HUES48 (cell line): ENCODE results near the gene PGF.

Source experiments
- H3K27ac ChIP-seq: one replicate; pipeline ENCODE4 v1.7.0; 2013; ENCODE audit warnings: low read depth, low read length, inconsistent platforms
- H3K27me3 ChIP-seq: 2 replicates; pipeline ENCODE4 v1.6.1; 2013; ENCODE audit warnings: mild to moderate bottlenecking, low read length; ENCODE audit not compliant: control insufficient read depth, insufficient read depth
- H3K36me3 ChIP-seq: 2 replicates; pipeline ENCODE4 v1.6.1; 2013; ENCODE audit warnings: low read length; ENCODE audit not compliant: control insufficient read depth, insufficient read depth
- H3K4me1 ChIP-seq: 2 replicates; pipeline ENCODE4 v1.6.1; 2013; ENCODE audit warnings: mild to moderate bottlenecking, low read length; ENCODE audit not compliant: control insufficient read depth, insufficient read depth
- H3K4me3 ChIP-seq: 2 replicates; pipeline ENCODE4 v1.5.1; 2013; ENCODE audit warnings: mild to moderate bottlenecking, low read depth, low read length
- H3K9ac ChIP-seq: 2 replicates; pipeline ENCODE4 v1.6.1; 2013; ENCODE audit warnings: mild to moderate bottlenecking, low read depth, low read length, moderate library complexity
- H3K9me3 ChIP-seq: 2 replicates; pipeline ENCODE4 v1.6.1; 2013; ENCODE audit warnings: low read length; ENCODE audit not compliant: control insufficient read depth, insufficient read depth

PGF gene

GRCh38 chr14:74927225-74927624 is 28.2 kb downstream of the PGF start:
- Histone ChIP-seq H3K9ac (no peak overlapping the region), H3K36me3 (no peaks in the 10 kb centered on the region), H3K27ac (no peak overlapping the region), H3K4me1 (no peaks in the 10 kb centered on the region), H3K9me3 (no peaks in the 10 kb centered on the region), H3K27me3 (no peaks in the 10 kb centered on the region), H3K4me3 (no peak overlapping the region)

GRCh38 chr14:74924061-74924460 is 31.3 kb downstream of the PGF start:
- Histone ChIP-seq H3K9ac (no peak overlapping the region), H3K4me3 (no peak overlapping the region), H3K4me1 (no peaks in the 10 kb centered on the region), H3K27me3 (no peaks in the 10 kb centered on the region), H3K27ac (no peak overlapping the region), H3K36me3 (peaks cover 3% of the 10 kb centered on the region), H3K9me3 (no peaks in the 10 kb centered on the region)

GRCh38 chr14:74922752-74923401 is 32.5 kb downstream of the PGF start, which contains the start of gene RPS6KL1:
Gene RPS6KL1 (minus strand): TSS chr14:74923260. CDS start chr14:74921541, 1,719 bp downstream.
- H3K27ac ChIP-seq = peak within 1 kb of the TSS; percentile 40

GRCh38 chr14:74921987-74922751 is 33.2 kb downstream of the PGF start:
- no peaks in the 10 kb centered on the region for H3K4me1 ChIP-seq
- H3K4me3 ChIP-seq = peak overlapping the region; percentile 86
- peak overlapping the region; percentile 78 for H3K9ac ChIP-seq
- peaks cover 4% of the 10 kb centered on the region for H3K36me3 ChIP-seq
- no peaks in the 10 kb centered on the region for H3K27me3 ChIP-seq
- no peak overlapping the region for H3K27ac ChIP-seq
- H3K9me3 ChIP-seq = no peaks in the 10 kb centered on the region

More at GRCh38 chr14:74922752-74923401, 32.5 kb downstream of the PGF start, which contains the start of gene RPS6KL1:
- H3K4me3 ChIP-seq = peak within 1 kb of the TSS; percentile 86
- H3K4me1 ChIP-seq = no peaks in the 10 kb centered on the region
- no peaks in the 10 kb centered on the region for H3K9me3 ChIP-seq
- peaks cover 4% of the 10 kb centered on the region for H3K36me3 ChIP-seq
- H3K9ac ChIP-seq = peak within 1 kb of the TSS; percentile 78
- no peaks in the 10 kb centered on the region for H3K27me3 ChIP-seq

- Histone ChIP-seq H3K27me3 (no peaks in the 10 kb centered on the region), H3K9me3 (no peaks in the 10 kb centered on the region), H3K36me3 (peaks cover 4% of the 10 kb centered on the region), H3K9ac (no peak overlapping the region), H3K4me1 (no peaks in the 10 kb centered on the region), H3K27ac (no peak overlapping the region), H3K4me3 (no peak overlapping the region)
Observed at GRCh38 chr14:74921053-74921620, 34.3 kb downstream of the PGF start.

- Histone ChIP-seq H3K27ac (no peak overlapping the region), H3K9ac (no peak overlapping the region), H3K9me3 (no peaks in the 10 kb centered on the region), H3K36me3 (peaks cover 4% of the 10 kb centered on the region), H3K4me1 (no peaks in the 10 kb centered on the region), H3K27me3 (no peaks in the 10 kb centered on the region), H3K4me3 (no peak overlapping the region)
Observed at GRCh38 chr14:74920281-74920680, 35.1 kb downstream of the PGF start.

GRCh38 chr14:74919421-74920165 is 35.8 kb downstream of the PGF start:
- Histone ChIP-seq H3K4me3 (no peak overlapping the region), H3K27me3 (no peaks in the 10 kb centered on the region), H3K9ac (no peak overlapping the region), H3K4me1 (no peaks in the 10 kb centered on the region), H3K36me3 (peaks cover 4% of the 10 kb centered on the region), H3K9me3 (no peaks in the 10 kb centered on the region), H3K27ac (no peak overlapping the region)

GRCh38 chr14:74918380-74918779 is 37.0 kb downstream of the PGF start:
- H3K27ac ChIP-seq = no peak overlapping the region
- peaks cover 4% of the 10 kb centered on the region for H3K36me3 ChIP-seq
- H3K9ac ChIP-seq = no peak overlapping the region
- H3K4me1 ChIP-seq = no peaks in the 10 kb centered on the region
- H3K9me3 ChIP-seq = no peaks in the 10 kb centered on the region
- H3K4me3 ChIP-seq = no peak overlapping the region
- H3K27me3 ChIP-seq = no peaks in the 10 kb centered on the region

GRCh38 chr14:74917646-74918081 is 37.7 kb downstream of the PGF start:
- Histone ChIP-seq H3K9me3 (no peaks in the 10 kb centered on the region), H3K27ac (no peak overlapping the region), H3K27me3 (no peaks in the 10 kb centered on the region), H3K36me3 (peaks cover 4% of the 10 kb centered on the region), H3K9ac (no peak overlapping the region), H3K4me1 (no peaks in the 10 kb centered on the region), H3K4me3 (no peak overlapping the region)

- Histone ChIP-seq H3K27ac (no peak overlapping the region), H3K36me3 (peaks cover 4% of the 10 kb centered on the region), H3K9me3 (no peaks in the 10 kb centered on the region), H3K4me3 (no peak overlapping the region), H3K9ac (no peak overlapping the region), H3K4me1 (no peaks in the 10 kb centered on the region), H3K27me3 (no peaks in the 10 kb centered on the region)
Observed at GRCh38 chr14:74917178-74917543, 38.2 kb downstream of the PGF start.
